HL-60 (cell line): ENCODE measurements around the gene C4B.
"Not testable (repeated sequence)": the region's sequence is repeated elsewhere in the genome, so short reads cannot be mapped to it uniquely, and the experiment has no call there.

ENCODE experiments used
- POLR2AphosphoS5 ChIP-seq: IDR thresholded peaks from 2 replicates; pipeline ENCODE4 v1.6.1; 2012; ENCODE audit warnings: low read depth
- SPI1 ChIP-seq: IDR thresholded peaks from 2 replicates; pipeline ENCODE4 v1.6.1; 2012; ENCODE audit warnings: low read depth, mild to moderate bottlenecking, borderline replicate concordance
- TF ChIP-seq, protein P1 (sequence below): IDR thresholded peaks from one replicate; pipeline ENCODE4 v1.5.1; 2011; ENCODE audit warnings: low read length, control low read depth, inconsistent platforms; ENCODE audit not compliant: insufficient read depth

DNA sequence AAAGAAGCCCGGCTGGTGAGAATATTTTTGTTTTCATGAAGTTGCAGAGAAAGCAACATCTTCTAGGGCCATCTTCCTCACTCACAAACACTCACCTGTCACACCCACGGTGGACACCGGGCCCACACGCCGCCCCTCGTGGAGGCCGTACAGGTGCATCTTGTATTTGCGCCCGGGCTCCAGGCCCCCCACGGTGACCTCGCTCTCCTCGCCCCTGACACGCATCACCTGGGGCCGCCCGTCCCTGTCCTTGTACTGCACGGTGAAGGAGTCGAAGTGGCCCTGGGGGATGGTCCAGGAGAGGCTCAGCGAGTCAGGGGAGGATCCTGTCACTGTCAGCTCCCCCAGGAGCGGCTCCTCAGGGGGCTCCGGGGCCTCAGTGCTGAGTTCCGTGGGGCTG, 41.2 kb downstream of the C4B start:
- TF ChIP-seq, protein P1, sequence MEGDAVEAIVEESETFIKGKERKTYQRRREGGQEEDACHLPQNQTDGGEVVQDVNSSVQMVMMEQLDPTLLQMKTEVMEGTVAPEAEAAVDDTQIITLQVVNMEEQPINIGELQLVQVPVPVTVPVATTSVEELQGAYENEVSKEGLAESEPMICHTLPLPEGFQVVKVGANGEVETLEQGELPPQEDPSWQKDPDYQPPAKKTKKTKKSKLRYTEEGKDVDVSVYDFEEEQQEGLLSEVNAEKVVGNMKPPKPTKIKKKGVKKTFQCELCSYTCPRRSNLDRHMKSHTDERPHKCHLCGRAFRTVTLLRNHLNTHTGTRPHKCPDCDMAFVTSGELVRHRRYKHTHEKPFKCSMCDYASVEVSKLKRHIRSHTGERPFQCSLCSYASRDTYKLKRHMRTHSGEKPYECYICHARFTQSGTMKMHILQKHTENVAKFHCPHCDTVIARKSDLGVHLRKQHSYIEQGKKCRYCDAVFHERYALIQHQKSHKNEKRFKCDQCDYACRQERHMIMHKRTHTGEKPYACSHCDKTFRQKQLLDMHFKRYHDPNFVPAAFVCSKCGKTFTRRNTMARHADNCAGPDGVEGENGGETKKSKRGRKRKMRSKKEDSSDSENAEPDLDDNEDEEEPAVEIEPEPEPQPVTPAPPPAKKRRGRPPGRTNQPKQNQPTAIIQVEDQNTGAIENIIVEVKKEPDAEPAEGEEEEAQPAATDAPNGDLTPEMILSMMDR, result not testable (repeated sequence)
- not testable (repeated sequence) for TF ChIP-seq POLR2AphosphoS5, SPI1
